PFSK-1 (cell line): ENCODE data around the gene PEG3.

Source experiments
- FOXP2 ChIP-seq: optimal IDR thresholded peaks from 2 replicates; pipeline ENCODE3; 2011; ENCODE audit warnings: borderline replicate concordance, control low read depth, inconsistent platforms; ENCODE audit not compliant: insufficient read depth; ENCODE audit errors: extremely low read length, extremely low read depth
- POLR2AphosphoS5 ChIP-seq: IDR thresholded peaks from 2 replicates; pipeline ENCODE4 v1.6.1; 2012; ENCODE audit warnings: low read depth, mild to moderate bottlenecking, control low read depth, low read length, moderate library complexity
- REST ChIP-seq, 2 experiments: IDR thresholded peaks; 2 replicates each; pipeline versions ENCODE4 v1.6.1 to v1.8.0; 2011 to 2012; ENCODE audit warnings: low read depth in 2 of 2, low read length in 2 of 2, control low read depth in 1 of 2, inconsistent platforms in 1 of 2, mild to moderate bottlenecking in 1 of 2, moderate library complexity in 1 of 2; ENCODE audit not compliant: insufficient read depth in 1 of 2
- SIN3A ChIP-seq: IDR thresholded peaks from 2 replicates; pipeline ENCODE4 v1.6.1; 2012; ENCODE audit warnings: mild to moderate bottlenecking, low read length, moderate library complexity, borderline replicate concordance; ENCODE audit not compliant: insufficient read depth
- TAF1 ChIP-seq: IDR thresholded peaks from 2 replicates; pipeline ENCODE4 v1.6.1; 2012; ENCODE audit warnings: low read length, control low read depth, borderline replicate concordance; ENCODE audit not compliant: insufficient read depth

The PEG3 gene

DNA sequence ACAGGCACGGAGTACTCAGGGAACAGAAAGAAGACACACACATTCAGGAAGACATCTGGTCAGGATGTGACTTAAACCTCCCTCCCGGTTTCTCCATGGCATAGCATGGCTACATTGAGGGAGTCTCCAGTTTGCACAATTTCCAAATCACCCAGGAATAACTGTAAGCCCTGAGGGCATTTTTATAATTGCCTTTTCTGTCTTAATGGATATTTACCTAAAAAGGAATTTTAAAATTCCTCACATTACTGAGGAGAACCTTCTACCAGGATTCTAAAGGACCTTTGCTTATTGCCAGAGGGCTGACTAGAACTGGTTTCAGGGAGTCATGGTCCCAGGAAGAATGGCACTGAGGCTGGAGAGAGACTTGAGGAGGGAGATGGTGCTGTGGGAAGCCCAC lies 21.4 kb downstream of the PEG3 start:
- TF ChIP-seq TAF1 (no peak), REST (IDR thresholded peaks at IDR 0.05; ENCODE audit: insufficient read depth in 1 of 2, low read depth in 2 of 2, low read length in 2 of 2) (no peak), POLR2AphosphoS5 (no peak), FOXP2 (no peak), SIN3A (no peak)

DNA sequence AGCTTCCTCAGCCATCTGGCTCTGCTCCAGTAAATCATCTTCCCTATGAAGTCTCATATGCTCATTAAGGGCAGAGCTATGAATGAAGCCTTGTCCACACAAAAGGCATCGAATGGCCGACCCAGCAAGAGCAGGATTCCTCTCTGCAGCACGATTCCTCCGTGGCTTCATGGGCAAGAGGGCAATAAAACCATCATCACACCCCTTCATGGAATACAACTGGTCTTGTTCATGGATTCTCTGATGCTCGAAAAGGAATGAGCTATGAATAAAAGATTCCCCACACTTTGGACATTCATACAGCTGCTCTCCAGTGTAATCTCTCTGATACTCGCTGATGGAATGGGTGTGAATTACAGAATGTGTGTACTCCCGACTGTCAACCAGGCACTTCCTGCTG lies 25.9 kb downstream of the PEG3 start:
- no peak for TF ChIP-seq TAF1
- no peak for TF ChIP-seq SIN3A
- no peak for TF ChIP-seq REST (IDR thresholded peaks at IDR 0.05; ENCODE audit: insufficient read depth in 1 of 2, low read depth in 2 of 2, low read length in 2 of 2)

- TF ChIP-seq REST (IDR thresholded peaks at IDR 0.05; ENCODE audit: insufficient read depth in 1 of 2, low read depth in 2 of 2, low read length in 2 of 2) (no peak), POLR2AphosphoS5 (no peak), TAF1 (no peak), SIN3A (no peak), FOXP2 (no peak)
Measured at GRCh38 chr19:56813531-56813930, 27.0 kb downstream of the PEG3 start.

DNA sequence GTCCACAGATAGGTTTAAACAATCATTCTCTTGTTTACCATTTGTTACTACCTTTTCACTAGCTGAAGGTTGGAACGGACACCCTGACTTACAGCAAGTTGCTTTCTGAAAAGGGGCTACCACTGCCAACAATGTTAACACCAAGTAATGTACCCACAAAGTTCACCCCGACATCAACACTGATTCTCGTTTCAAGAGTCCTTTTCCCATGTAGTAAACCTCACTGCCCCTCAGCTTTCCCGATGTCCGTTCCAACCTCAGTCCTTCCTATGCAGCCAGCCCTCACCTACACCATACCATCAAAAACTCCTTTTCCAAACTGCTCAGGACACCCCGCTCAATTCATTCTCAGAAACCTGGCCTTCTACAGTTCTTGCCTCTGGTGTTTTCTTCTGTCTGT lies 29.0 kb downstream of the PEG3 start:
- TF ChIP-seq FOXP2 (no peak), SIN3A (no peak), REST (IDR thresholded peaks at IDR 0.05; ENCODE audit: insufficient read depth in 1 of 2, low read depth in 2 of 2, low read length in 2 of 2) (no peak), TAF1 (no peak), POLR2AphosphoS5 (no peak)

DNA sequence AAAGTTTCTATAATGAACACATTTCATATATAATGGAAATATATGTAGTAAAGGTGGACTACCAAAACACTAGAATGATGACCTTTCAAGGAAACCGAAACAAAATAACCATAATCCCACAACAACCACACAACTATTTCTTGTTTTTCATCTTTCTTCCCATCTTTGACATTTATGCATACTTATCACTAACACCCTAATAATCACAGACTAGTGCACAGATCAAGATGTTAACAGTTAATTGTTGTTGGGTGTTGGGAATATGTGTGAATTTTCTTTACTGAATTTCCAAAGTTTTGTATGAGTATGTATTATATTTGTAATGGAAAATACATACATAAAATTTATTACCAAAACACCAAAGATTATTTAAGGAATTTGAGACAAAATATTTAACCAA lies 30.3 kb downstream of the PEG3 start:
- TF ChIP-seq SIN3A (no peak), POLR2AphosphoS5 (no peak), FOXP2 (no peak), TAF1 (no peak)

DNA sequence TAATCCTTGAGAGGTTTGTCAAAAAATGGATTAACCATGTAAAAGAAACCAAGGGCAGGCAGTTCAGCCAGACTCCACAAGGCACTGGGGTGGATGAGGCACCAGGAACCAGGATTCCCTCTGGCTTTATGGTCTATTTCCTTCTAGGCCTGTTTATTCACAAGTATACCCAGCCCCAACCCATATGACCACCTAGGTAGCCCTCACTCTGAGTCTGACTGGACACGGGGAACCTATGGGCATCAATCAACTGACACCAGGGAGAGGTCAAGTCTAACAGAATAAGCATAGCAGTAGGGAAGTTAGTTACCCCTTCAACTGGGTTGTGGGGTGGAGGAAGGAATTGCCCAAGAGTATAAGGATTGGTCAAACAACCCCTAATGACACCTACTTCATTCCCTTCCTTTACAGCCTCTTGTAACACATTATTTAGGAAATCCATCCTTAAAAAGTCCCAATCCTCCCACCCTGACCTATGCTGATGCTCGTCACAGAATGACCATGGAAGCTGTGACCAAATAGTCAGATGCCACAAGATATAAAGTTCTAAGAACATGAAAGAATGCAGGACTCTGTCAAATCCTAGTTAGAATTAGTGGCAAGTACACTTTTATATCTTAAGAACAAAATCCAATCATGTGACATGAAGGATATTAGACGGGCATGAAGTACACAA lies 31.7 kb downstream of the PEG3 start:
- no peak for TF ChIP-seq REST (IDR thresholded peaks at IDR 0.05; ENCODE audit: insufficient read depth in 1 of 2, low read depth in 2 of 2, low read length in 2 of 2)
- no peak for TF ChIP-seq SIN3A
- TF ChIP-seq POLR2AphosphoS5 = no peak
- no peak for TF ChIP-seq TAF1
- no peak for TF ChIP-seq FOXP2
